Measurements from ENCODE around the gene CREB3L1. TPM values are rescaled to one million over a fixed set of nuclear protein-coding genes. Genes with fewer than 3 reads are reported as not detected.

Gene CREB3L1
- total RNA-seq, 1 experiment from 2014 or later: 3.3 TPM

DNA sequence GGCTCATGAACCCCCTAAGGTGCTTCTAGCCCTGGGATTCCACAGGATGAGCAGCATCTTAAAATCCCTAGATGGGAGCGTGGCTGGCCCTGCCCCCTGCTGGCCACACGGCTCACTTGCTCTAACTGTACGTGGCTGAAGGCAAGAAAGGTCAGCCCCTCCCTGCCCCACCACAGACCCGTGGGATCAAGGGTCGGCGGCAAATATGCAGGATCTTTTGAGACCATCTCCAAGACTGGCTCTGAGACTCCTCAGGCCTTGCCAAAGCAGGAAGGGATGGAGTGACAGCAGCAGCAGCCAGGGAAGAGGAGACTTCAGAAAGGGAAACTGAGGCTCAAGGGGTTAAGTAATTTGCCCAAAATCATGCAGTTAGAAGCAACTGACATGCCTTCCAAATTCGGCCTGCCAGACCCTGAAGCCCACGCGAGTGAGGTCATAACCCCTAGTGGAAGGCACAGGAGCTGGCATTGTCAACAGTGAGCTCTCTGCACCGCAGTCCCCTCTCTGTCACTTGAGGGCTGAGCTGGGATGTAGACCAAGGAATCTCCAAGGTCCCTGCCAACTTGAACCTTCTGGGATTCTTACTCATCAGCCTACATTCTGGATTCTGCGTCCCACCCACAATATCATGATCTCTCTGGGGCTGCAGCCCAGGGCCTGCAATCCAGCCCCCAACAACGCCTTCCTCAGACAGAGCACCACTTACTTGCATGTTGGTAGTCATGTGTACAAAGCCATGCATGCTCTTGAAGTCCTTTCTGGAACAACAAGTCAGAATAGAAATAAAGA is 31.4 kb downstream of the CREB3L1 start:
- peak; percentile 85 for DNase-seq
- Histone ChIP-seq H3K79me2 (ENCODE audit: insufficient read depth, low read length) (no peaks in the 10 kb centered on the region), H3K23me2 (ENCODE audit: insufficient read length, low read depth, low read length, poor library complexity, severe bottlenecking) (no peaks in the 10 kb centered on the region), H3K79me1 (ENCODE audit: insufficient read depth, low read depth, low read length, poor library complexity, severe bottlenecking) (no peaks in the 10 kb centered on the region), H3K23ac (ENCODE audit: insufficient read length, low read depth, low read length) (no peak overlapping the region), H4K5ac (ENCODE audit: insufficient read length, low read depth, low read length) (no peak overlapping the region), H3K4me2 (ENCODE audit: insufficient read depth, insufficient read length, low read length) (no peak overlapping the region), H3K27me3 (ENCODE audit: insufficient read depth, low read length) (no peaks in the 10 kb centered on the region), H2BK20ac (ENCODE audit: low read depth, low read length, poor library complexity, severe bottlenecking) (no peak overlapping the region), H3K18ac (ENCODE audit: insufficient read length, low read depth, low read length) (no peak overlapping the region), H3T11ph (ENCODE audit: low read length) (no peak overlapping the region), H4K8ac (replicated peaks; ENCODE audit: insufficient read length, low read depth, low read length) (no peak overlapping the region), H4K91ac (ENCODE audit: insufficient read length, low read depth, low read length) (no peak overlapping the region), H2BK15ac (ENCODE audit: low read depth, low read length) (no peak overlapping the region), H2AFZ (ENCODE audit: low read length) (no peak overlapping the region), H3K27ac (ENCODE audit: insufficient read length, low read depth, low read length) (no peak overlapping the region), H4K20me1 (ENCODE audit: control insufficient read depth, insufficient read depth, insufficient read length) (no peaks in the 10 kb centered on the region), H3K4me1 (ENCODE audit: insufficient read depth, low read length) (no peaks in the 10 kb centered on the region), H3K9me3 (ENCODE audit: control insufficient read depth, low read depth, low read length) (no peaks in the 10 kb centered on the region), H2BK5ac (ENCODE audit: insufficient read length, low read length) (no peak overlapping the region), H2BK12ac (ENCODE audit: insufficient read length, low read depth, low read length) (no peak overlapping the region), H3K4ac (ENCODE audit: low read depth, low read length) (no peak overlapping the region), H2BK120ac (ENCODE audit: low read depth, low read length, poor library complexity, severe bottlenecking) (no peak overlapping the region), H3K14ac (ENCODE audit: insufficient read depth, low read length) (no peak overlapping the region), H3K9ac (ENCODE audit: extremely low read depth, insufficient read length, low read length) (no peak overlapping the region), H3K56ac (ENCODE audit: insufficient read length, low read depth, low read length) (no peak overlapping the region), H2AK5ac (ENCODE audit: insufficient read length, low read length) (no peak overlapping the region)
- no peaks in the 10 kb centered on the region for H3K9me3 Mint-ChIP-seq
- H3K4me1 Mint-ChIP-seq: peaks cover 11 to 30% of the 10 kb centered on the region in 2 experiments
- WGBS (ENCODE audit: extremely low coverage, insufficient read length, low lambda C conversion rate): no CpG with 5 or more reads among the region's 12 CpGs
- peak overlapping the region in 1 of 3 experiments; percentile 27; a peak in 1 of 7 replicates for H3K27ac Mint-ChIP-seq
- no peaks in the 10 kb centered on the region for H3K27me3 Mint-ChIP-seq (ENCODE audit: low read depth)
- TF ChIP-seq, protein P1, sequence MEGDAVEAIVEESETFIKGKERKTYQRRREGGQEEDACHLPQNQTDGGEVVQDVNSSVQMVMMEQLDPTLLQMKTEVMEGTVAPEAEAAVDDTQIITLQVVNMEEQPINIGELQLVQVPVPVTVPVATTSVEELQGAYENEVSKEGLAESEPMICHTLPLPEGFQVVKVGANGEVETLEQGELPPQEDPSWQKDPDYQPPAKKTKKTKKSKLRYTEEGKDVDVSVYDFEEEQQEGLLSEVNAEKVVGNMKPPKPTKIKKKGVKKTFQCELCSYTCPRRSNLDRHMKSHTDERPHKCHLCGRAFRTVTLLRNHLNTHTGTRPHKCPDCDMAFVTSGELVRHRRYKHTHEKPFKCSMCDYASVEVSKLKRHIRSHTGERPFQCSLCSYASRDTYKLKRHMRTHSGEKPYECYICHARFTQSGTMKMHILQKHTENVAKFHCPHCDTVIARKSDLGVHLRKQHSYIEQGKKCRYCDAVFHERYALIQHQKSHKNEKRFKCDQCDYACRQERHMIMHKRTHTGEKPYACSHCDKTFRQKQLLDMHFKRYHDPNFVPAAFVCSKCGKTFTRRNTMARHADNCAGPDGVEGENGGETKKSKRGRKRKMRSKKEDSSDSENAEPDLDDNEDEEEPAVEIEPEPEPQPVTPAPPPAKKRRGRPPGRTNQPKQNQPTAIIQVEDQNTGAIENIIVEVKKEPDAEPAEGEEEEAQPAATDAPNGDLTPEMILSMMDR (conservative IDR thresholded peaks at IDR 0.05): peak; percentile 96
- no peak overlapping the region for H3K4me3 Mint-ChIP-seq
- H3K36me3 Mint-ChIP-seq (ENCODE audit: insufficient read depth in 1 of 3, low read depth in 3 of 3): peaks cover 0 to 4% (median 0%) of the 10 kb centered on the region in 3 experiments; a peak in 2 of 7 replicates
